WTC11 (cell line): ENCODE measurements around the gene AQP12B. TPM values are rescaled to one million over a fixed set of nuclear protein-coding genes. Genes with fewer than 3 reads are reported as not detected.

Experiments used
- ATAC-seq: fragments of 200-7000 bp; cut with Tn5 transposase; 2 replicates; pipeline ENCODE4 v1.10.0; 2021; ENCODE audit warnings: mild to moderate bottlenecking, moderate library complexity
- CTCF ChIA-PET: fragments of 300-600 bp; sonication (Branson Sonifier 250); formaldehyde crosslinking; loops from one replicate; lab custom pipeline; 2021; ENCODE audit warnings: antibody characterized with exemption; lab: Charles Lee
- POLR2A ChIA-PET: fragments of 350-600 bp; sonication (Branson Sonifier 250); formaldehyde crosslinking; loops from one replicate; lab custom pipeline; 2021; ENCODE audit warnings: antibody characterized with exemption; lab: Charles Lee
- DNase-seq: peaks from one replicate; pipeline ENCODE4 v3.0.0; 2021; ENCODE audit warnings: low spot score
- H3K27ac Mint-ChIP-seq: 2 replicates; pipeline ENCODE4 v1.8.0; 2021; ENCODE audit warnings: mixed read lengths
- H3K27me3 Mint-ChIP-seq: 2 replicates; pipeline ENCODE4 v1.8.0; 2021; ENCODE audit warnings: low read depth, mild to moderate bottlenecking, moderate library complexity, mixed read lengths
- H3K36me3 Mint-ChIP-seq: 2 replicates; pipeline ENCODE4 v1.8.0; 2021; ENCODE audit warnings: mixed read lengths
- H3K4me1 Mint-ChIP-seq: 2 replicates; pipeline ENCODE4 v1.8.0; 2022; ENCODE audit warnings: mixed read lengths
- H3K4me3 Mint-ChIP-seq: 2 replicates; pipeline ENCODE4 v1.8.0; 2021; ENCODE audit warnings: mild to moderate bottlenecking, moderate library complexity, mixed read lengths
- H3K9me3 Mint-ChIP-seq: 2 replicates; pipeline ENCODE4 v1.8.0; 2021; ENCODE audit warnings: mixed read lengths
- ATF1 ChIP-seq: sonication (generic); formaldehyde crosslinking; IDR thresholded peaks from 2 replicates; pipeline ENCODE4 v1.8.1; 2023; ENCODE audit warnings: mild to moderate bottlenecking, moderate library complexity, missing genetic modification reagents
- EMX1 ChIP-seq: fragments of 250-450 bp; sonication (Bioruptor Pico); IDR thresholded peaks from 2 replicates; pipeline ENCODE4 v1.8.0; 2021; ENCODE audit warnings: mild to moderate bottlenecking
- FOXP1 ChIP-seq: sonication (generic); formaldehyde crosslinking; IDR thresholded peaks from 2 replicates; pipeline ENCODE4 v1.8.0; 2022; ENCODE audit warnings: missing genetic modification reagents, mild to moderate bottlenecking, moderate library complexity, borderline replicate concordance
- GABPB1 ChIP-seq: sonication (generic); formaldehyde crosslinking; IDR thresholded peaks from 2 replicates; pipeline ENCODE4 v1.8.1; 2023; ENCODE audit warnings: mild to moderate bottlenecking, missing genetic modification reagents
- HMGA2 ChIP-seq: fragments of 250-450 bp; sonication (Bioruptor Pico); IDR thresholded peaks from 2 replicates; pipeline ENCODE4 v1.4.0; 2021; ENCODE audit warnings: mild to moderate bottlenecking, moderate library complexity
- JAZF1 ChIP-seq: fragments of 250-450 bp; sonication (Bioruptor Pico); IDR thresholded peaks from 2 replicates; pipeline ENCODE4 v1.9.0; 2021; ENCODE audit warnings: moderate library complexity, mild to moderate bottlenecking, inconsistent platforms
- NFE2L1 ChIP-seq: sonication (generic); formaldehyde crosslinking; IDR thresholded peaks from 2 replicates; pipeline ENCODE4 v1.8.1; 2023; ENCODE audit warnings: missing genetic modification reagents
- NR1H2 ChIP-seq: sonication (generic); formaldehyde crosslinking; IDR thresholded peaks from 2 replicates; pipeline ENCODE4 v1.9.0; 2021; ENCODE audit warnings: mild to moderate bottlenecking, moderate library complexity, missing genetic modification reagents
- PRRX2 ChIP-seq: fragments of 250-450 bp; sonication (Bioruptor Pico); IDR thresholded peaks from 2 replicates; pipeline ENCODE4 v1.8.0; 2021; ENCODE audit warnings: mild to moderate bottlenecking
- SMAD4 ChIP-seq: sonication (generic); formaldehyde crosslinking; IDR thresholded peaks from 2 replicates; pipeline ENCODE4 v1.8.0; 2022; ENCODE audit warnings: mild to moderate bottlenecking, missing genetic modification reagents
- SOX15 ChIP-seq: fragments of 250-450 bp; sonication (Bioruptor Pico); IDR thresholded peaks from 2 replicates; pipeline ENCODE4 v1.9.0; 2021; ENCODE audit warnings: mild to moderate bottlenecking
- TEAD1 ChIP-seq: sonication (generic); formaldehyde crosslinking; IDR thresholded peaks from 2 replicates; pipeline ENCODE4 v1.8.0; 2022; ENCODE audit warnings: mild to moderate bottlenecking, missing genetic modification reagents
- ZBTB21 ChIP-seq: sonication (generic); formaldehyde crosslinking; IDR thresholded peaks from 2 replicates; pipeline ENCODE4 v1.8.1; 2023; ENCODE audit warnings: mild to moderate bottlenecking, missing genetic modification reagents, borderline replicate concordance
- ZNF121 ChIP-seq: sonication (generic); formaldehyde crosslinking; IDR thresholded peaks from 2 replicates; pipeline ENCODE4 v1.8.0; 2023; ENCODE audit warnings: missing genetic modification reagents
- ZNF232 ChIP-seq: sonication (generic); formaldehyde crosslinking; IDR thresholded peaks from 2 replicates; pipeline ENCODE4 v1.8.0; 2022; ENCODE audit warnings: mild to moderate bottlenecking, missing genetic modification reagents
- ZNF263 ChIP-seq: sonication (generic); formaldehyde crosslinking; IDR thresholded peaks from 2 replicates; pipeline ENCODE4 v1.8.1; 2022; ENCODE audit warnings: low read depth, mild to moderate bottlenecking, moderate library complexity, missing genetic modification reagents
- ZNF396 ChIP-seq: fragments of 250-450 bp; sonication (Bioruptor Pico); IDR thresholded peaks from 2 replicates; pipeline ENCODE4 v1.8.0; 2021; ENCODE audit warnings: mild to moderate bottlenecking, moderate library complexity, borderline replicate concordance
- ZNF423 ChIP-seq: fragments of 250-450 bp; sonication (Bioruptor Pico); IDR thresholded peaks from 2 replicates; pipeline ENCODE4 v2.1.2; 2022; ENCODE audit warnings: mild to moderate bottlenecking, moderate library complexity
- ZNF671 ChIP-seq: fragments of 250-450 bp; sonication (Bioruptor Pico); IDR thresholded peaks from 2 replicates; pipeline ENCODE4 v1.8.0; 2021; ENCODE audit warnings: mild to moderate bottlenecking
- total RNA-seq: library from RNA; stranded (reverse); gene quantifications from 3 replicates; pipeline ENCODE4 v1.2.3, GENCODE V29; 2021
- TF ChIP-seq, protein P1 (sequence below): fragments of 200-600 bp; IDR thresholded peaks from 2 replicates; pipeline ENCODE4 v1.8.0; 2022; ENCODE audit warnings: antibody characterized with exemption
- TF ChIP-seq, protein P2 (sequence below): sonication (generic); formaldehyde crosslinking; IDR thresholded peaks from 2 replicates; pipeline ENCODE4 v1.8.1; 2023; ENCODE audit warnings: mild to moderate bottlenecking, moderate library complexity, missing genetic modification reagents
- TF ChIP-seq, protein P3 (sequence below): sonication (generic); formaldehyde crosslinking; IDR thresholded peaks from 2 replicates; pipeline ENCODE4 v1.8.1; 2023; ENCODE audit warnings: mild to moderate bottlenecking, missing genetic modification reagents
- TF ChIP-seq, protein P4 (sequence below): sonication (generic); formaldehyde crosslinking; IDR thresholded peaks from 2 replicates; pipeline ENCODE4 v1.8.1; 2022; ENCODE audit warnings: low read depth, missing genetic modification reagents, borderline replicate concordance
- TF ChIP-seq, protein P5 (sequence below): fragments of 250-450 bp; sonication (Bioruptor Pico); IDR thresholded peaks from 2 replicates; pipeline ENCODE4 v1.9.0; 2021; ENCODE audit warnings: mild to moderate bottlenecking
- TF ChIP-seq, protein P6 (sequence below): sonication (generic); formaldehyde crosslinking; IDR thresholded peaks from 2 replicates; pipeline ENCODE4 v1.8.0; 2022; ENCODE audit warnings: mild to moderate bottlenecking, missing genetic modification reagents

The AQP12B gene
- total RNA-seq, 1 experiment from 2014 or later, result not detected

DNA sequence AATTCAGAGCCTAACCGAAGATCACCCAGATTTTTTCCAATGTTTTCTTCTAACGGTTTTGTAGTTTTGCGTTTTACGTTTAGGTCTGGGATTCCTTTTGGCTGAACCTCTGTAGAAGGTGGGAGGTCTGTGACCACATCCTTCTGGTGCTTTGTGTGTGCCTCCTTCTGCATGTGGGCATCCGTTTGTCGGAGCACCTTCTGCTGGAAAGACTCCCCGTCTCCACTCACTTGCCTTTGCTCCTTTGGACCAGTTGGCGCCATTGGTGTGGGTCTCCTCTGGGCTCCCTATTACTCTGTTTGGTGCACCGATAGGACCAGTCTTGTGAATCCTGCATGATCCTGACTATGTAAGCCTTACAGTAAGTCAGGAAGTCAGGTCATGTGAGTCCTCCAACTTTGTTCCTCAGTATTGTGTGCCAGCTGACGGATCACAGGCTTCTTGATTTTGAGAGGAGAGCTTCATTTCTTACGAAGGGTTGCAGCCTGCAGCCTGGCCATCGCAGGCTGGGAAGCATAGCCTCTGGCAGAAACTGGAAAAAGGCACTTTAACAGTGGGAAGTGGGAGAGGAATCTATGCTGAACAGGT is 22.6 kb upstream of the AQP12B start (continued):
- TF ChIP-seq, protein P1, sequence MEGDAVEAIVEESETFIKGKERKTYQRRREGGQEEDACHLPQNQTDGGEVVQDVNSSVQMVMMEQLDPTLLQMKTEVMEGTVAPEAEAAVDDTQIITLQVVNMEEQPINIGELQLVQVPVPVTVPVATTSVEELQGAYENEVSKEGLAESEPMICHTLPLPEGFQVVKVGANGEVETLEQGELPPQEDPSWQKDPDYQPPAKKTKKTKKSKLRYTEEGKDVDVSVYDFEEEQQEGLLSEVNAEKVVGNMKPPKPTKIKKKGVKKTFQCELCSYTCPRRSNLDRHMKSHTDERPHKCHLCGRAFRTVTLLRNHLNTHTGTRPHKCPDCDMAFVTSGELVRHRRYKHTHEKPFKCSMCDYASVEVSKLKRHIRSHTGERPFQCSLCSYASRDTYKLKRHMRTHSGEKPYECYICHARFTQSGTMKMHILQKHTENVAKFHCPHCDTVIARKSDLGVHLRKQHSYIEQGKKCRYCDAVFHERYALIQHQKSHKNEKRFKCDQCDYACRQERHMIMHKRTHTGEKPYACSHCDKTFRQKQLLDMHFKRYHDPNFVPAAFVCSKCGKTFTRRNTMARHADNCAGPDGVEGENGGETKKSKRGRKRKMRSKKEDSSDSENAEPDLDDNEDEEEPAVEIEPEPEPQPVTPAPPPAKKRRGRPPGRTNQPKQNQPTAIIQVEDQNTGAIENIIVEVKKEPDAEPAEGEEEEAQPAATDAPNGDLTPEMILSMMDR, result no peak
- TF ChIP-seq JAZF1 (CRISPR knock-in tag), result no peak
- TF ChIP-seq, protein P2, sequence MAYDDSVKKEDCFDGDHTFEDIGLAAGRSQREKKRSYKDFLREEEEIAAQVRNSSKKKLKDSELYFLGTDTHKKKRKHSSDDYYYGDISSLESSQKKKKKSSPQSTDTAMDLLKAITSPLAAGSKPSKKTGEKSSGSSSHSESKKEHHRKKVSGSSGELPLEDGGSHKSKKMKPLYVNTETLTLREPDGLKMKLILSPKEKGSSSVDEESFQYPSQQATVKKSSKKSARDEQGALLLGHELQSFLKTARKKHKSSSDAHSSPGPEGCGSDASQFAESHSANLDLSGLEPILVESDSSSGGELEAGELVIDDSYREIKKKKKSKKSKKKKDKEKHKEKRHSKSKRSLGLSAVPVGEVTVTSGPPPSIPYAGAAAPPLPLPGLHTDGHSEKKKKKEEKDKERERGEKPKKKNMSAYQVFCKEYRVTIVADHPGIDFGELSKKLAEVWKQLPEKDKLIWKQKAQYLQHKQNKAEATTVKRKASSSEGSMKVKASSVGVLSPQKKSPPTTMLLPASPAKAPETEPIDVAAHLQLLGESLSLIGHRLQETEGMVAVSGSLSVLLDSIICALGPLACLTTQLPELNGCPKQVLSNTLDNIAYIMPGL (CRISPR knock-in tag), result no peak
- TF ChIP-seq GABPB1 (CRISPR knock-in tag), result no peak
- TF ChIP-seq ZNF232, result no peak
- TF ChIP-seq HMGA2 (CRISPR knock-in tag), result no peak
- TF ChIP-seq ZNF263 (CRISPR knock-in tag), result no peak
- no peak for TF ChIP-seq ZBTB21 (CRISPR knock-in tag)
- TF ChIP-seq ZNF121 (CRISPR knock-in tag), result no peak
- TF ChIP-seq ATF1 (CRISPR knock-in tag), result no peak
- TF ChIP-seq, protein P3, sequence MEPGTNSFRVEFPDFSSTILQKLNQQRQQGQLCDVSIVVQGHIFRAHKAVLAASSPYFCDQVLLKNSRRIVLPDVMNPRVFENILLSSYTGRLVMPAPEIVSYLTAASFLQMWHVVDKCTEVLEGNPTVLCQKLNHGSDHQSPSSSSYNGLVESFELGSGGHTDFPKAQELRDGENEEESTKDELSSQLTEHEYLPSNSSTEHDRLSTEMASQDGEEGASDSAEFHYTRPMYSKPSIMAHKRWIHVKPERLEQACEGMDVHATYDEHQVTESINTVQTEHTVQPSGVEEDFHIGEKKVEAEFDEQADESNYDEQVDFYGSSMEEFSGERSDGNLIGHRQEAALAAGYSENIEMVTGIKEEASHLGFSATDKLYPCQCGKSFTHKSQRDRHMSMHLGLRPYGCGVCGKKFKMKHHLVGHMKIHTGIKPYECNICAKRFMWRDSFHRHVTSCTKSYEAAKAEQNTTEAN (CRISPR knock-in tag), result no peak

DNA sequence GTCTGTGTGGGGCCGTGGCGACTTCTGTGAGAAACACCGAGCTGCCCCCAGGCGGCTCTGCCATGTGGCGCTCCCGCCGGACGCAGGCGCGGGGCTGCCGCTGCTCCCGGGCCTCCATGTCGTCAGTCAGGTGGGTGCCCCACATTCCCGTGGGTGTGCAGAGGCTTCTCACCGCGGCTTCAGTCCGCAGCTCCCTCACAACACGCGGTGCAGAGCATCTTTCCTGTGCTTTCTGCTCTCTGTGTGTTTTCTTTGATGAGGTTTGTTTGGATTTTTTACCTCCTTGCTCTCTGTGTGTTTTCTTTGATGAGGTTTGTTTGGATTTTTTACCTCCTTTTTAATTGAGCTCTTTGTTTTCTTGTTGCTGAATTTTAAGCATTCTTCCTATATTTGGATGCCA is 22.0 kb upstream of the AQP12B start:
- DNase-seq, result no peak
- Mint-ChIP-seq H3K27me3 (no peaks in the 10 kb centered on the region), H3K36me3 (no peaks in the 10 kb centered on the region), H3K4me1 (no peaks in the 10 kb centered on the region), H3K9me3 (no peaks in the 10 kb centered on the region), H3K27ac (no peak overlapping the region), H3K4me3 (no peak overlapping the region)
- TF ChIP-seq FOXP1 (CRISPR knock-in tag) (no peak), ZNF396 (no peak), SOX15 (CRISPR knock-in tag) (no peak), ZBTB21 (CRISPR knock-in tag) (no peak), NFE2L1 (no peak), GABPB1 (CRISPR knock-in tag) (no peak), PRRX2 (no peak), NR1H2 (no peak), ZNF671 (CRISPR knock-in tag) (no peak), ATF1 (CRISPR knock-in tag) (no peak), ZNF423 (CRISPR knock-in tag) (no peak), SMAD4 (CRISPR knock-in tag) (no peak), TEAD1 (CRISPR knock-in tag) (no peak), ZNF121 (CRISPR knock-in tag) (no peak), EMX1 (CRISPR knock-in tag) (no peak)
- TF ChIP-seq, protein P4, sequence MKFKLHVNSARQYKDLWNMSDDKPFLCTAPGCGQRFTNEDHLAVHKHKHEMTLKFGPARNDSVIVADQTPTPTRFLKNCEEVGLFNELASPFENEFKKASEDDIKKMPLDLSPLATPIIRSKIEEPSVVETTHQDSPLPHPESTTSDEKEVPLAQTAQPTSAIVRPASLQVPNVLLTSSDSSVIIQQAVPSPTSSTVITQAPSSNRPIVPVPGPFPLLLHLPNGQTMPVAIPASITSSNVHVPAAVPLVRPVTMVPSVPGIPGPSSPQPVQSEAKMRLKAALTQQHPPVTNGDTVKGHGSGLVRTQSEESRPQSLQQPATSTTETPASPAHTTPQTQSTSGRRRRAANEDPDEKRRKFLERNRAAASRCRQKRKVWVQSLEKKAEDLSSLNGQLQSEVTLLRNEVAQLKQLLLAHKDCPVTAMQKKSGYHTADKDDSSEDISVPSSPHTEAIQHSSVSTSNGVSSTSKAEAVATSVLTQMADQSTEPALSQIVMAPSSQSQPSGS (CRISPR knock-in tag), result no peak
- TF ChIP-seq, protein P5, sequence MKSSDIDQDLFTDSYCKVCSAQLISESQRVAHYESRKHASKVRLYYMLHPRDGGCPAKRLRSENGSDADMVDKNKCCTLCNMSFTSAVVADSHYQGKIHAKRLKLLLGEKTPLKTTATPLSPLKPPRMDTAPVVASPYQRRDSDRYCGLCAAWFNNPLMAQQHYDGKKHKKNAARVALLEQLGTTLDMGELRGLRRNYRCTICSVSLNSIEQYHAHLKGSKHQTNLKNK (CRISPR knock-in tag), result no peak
- TF ChIP-seq, protein P6, sequence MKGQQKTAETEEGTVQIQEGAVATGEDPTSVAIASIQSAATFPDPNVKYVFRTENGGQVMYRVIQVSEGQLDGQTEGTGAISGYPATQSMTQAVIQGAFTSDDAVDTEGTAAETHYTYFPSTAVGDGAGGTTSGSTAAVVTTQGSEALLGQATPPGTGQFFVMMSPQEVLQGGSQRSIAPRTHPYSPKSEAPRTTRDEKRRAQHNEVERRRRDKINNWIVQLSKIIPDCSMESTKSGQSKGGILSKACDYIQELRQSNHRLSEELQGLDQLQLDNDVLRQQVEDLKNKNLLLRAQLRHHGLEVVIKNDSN (CRISPR knock-in tag), result no peak
- CTCF ChIA-PET, result interaction anchor here (1.0 to 2.2 kb wide), 4 partner anchors 64 to 210 kb away, joined by 3 to 5 read pairs (median 4); no protein-coding TSS in a partner anchor
- POLR2A ChIA-PET, result no interaction called here
- ATAC-seq, result no peak
